Neural progenitor cell (in vitro differentiated cells): ENCODE data around the gene KIF2C.

Experiments used
- EZH2 ChIP-seq: fragments of 200-600 bp; sonication (generic); IDR thresholded peaks from 2 replicates; pipeline ENCODE4 v1.6.1; 2017; ENCODE audit warnings: antibody characterized with exemption, mild to moderate bottlenecking, moderate library complexity
- EZH2phosphoT487 ChIP-seq: fragments of 200-600 bp; sonication (generic); IDR thresholded peaks from 2 replicates; pipeline ENCODE4 v1.6.1; 2017; ENCODE audit warnings: antibody characterized with exemption
- TF ChIP-seq, protein P1 (sequence below): fragments of 200-600 bp; sonication (generic); IDR thresholded peaks from 2 replicates; pipeline ENCODE4 v1.5.1; 2017; ENCODE audit warnings: antibody characterized with exemption, mild to moderate bottlenecking

GRCh38 chr1:44735992-44736391 is 3.6 kb upstream of the KIF2C start:
- TF ChIP-seq, protein P1, sequence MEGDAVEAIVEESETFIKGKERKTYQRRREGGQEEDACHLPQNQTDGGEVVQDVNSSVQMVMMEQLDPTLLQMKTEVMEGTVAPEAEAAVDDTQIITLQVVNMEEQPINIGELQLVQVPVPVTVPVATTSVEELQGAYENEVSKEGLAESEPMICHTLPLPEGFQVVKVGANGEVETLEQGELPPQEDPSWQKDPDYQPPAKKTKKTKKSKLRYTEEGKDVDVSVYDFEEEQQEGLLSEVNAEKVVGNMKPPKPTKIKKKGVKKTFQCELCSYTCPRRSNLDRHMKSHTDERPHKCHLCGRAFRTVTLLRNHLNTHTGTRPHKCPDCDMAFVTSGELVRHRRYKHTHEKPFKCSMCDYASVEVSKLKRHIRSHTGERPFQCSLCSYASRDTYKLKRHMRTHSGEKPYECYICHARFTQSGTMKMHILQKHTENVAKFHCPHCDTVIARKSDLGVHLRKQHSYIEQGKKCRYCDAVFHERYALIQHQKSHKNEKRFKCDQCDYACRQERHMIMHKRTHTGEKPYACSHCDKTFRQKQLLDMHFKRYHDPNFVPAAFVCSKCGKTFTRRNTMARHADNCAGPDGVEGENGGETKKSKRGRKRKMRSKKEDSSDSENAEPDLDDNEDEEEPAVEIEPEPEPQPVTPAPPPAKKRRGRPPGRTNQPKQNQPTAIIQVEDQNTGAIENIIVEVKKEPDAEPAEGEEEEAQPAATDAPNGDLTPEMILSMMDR, result no peak
- TF ChIP-seq EZH2phosphoT487 (no peak), EZH2 (no peak)
